Upper lobe of right lung (tissue), 1 donor: ENCODE measurements around the gene CCR6. TPM values are rescaled to one million over a fixed set of nuclear protein-coding genes. Genes with fewer than 3 reads are reported as not detected.

Experiments
- ATAC-seq: fragments of 200-7000 bp; cut with Tn5 transposase; one replicate; pipeline ENCODE4 v1.9.1; 2020; ENCODE audit warnings: mild to moderate bottlenecking, moderate library complexity
- DNase-seq: peaks from one replicate; pipeline ENCODE4 v3.0.0-alpha.2; 2020
- H3K27ac ChIP-seq: fragments of 200-600 bp; one replicate; pipeline ENCODE4 v1.8.0; 2022
- H3K27me3 ChIP-seq: fragments of 200-600 bp; one replicate; pipeline ENCODE4 v1.8.0; 2022; ENCODE audit warnings: mild to moderate bottlenecking
- H3K36me3 ChIP-seq: fragments of 200-600 bp; one replicate; pipeline ENCODE4 v1.8.0; 2022
- H3K4me1 ChIP-seq: fragments of 200-600 bp; one replicate; pipeline ENCODE4 v1.8.0; 2022
- H3K4me3 ChIP-seq: fragments of 200-600 bp; one replicate; pipeline ENCODE4 v1.8.0; 2022; ENCODE audit warnings: mild to moderate bottlenecking
- H3K9me3 ChIP-seq: fragments of 200-600 bp; one replicate; pipeline ENCODE4 v1.8.0; 2022
- intact Hi-C: fragments of 100-400 bp; cut with DNase I; formaldehyde crosslinking; loops from one replicate; pipeline ENCODE4 v1.11.0; 2022
- total RNA-seq: library from RNA; stranded (reverse); fragmentation: NEBNext Ultra II Directional; extraction: Animal tissue kit (Norgen Biotek cat#: 25700); gene quantifications from one replicate; pipeline ENCODE4 v1.2.1, GENCODE V29; 2021
- TF ChIP-seq, protein P1 (sequence below): fragments of 200-600 bp; IDR thresholded peaks from one replicate; pipeline ENCODE4 v1.8.0; 2022; ENCODE audit warnings: antibody characterized with exemption
- donor health status: DM: no; HTN: yes; CAD: no; lungs with severe emphysema.

CCR6 gene
- total RNA-seq, 1 donor from 2014 or later = 1.4 TPM

GRCh38 chr6:167154895-167155294 lies 32.0 kb downstream of the CCR6 start:
- H3K27ac ChIP-seq = no peak overlapping the region
- no peak overlapping the region for H3K4me3 ChIP-seq
- intact Hi-C loops = no loop called here
- H3K27me3 ChIP-seq = no peaks in the 10 kb centered on the region
- H3K36me3 ChIP-seq = no peaks in the 10 kb centered on the region
- ATAC-seq (no peak), DNase-seq (no peak)
- no peaks in the 10 kb centered on the region for H3K9me3 ChIP-seq
- TF ChIP-seq, protein P1, sequence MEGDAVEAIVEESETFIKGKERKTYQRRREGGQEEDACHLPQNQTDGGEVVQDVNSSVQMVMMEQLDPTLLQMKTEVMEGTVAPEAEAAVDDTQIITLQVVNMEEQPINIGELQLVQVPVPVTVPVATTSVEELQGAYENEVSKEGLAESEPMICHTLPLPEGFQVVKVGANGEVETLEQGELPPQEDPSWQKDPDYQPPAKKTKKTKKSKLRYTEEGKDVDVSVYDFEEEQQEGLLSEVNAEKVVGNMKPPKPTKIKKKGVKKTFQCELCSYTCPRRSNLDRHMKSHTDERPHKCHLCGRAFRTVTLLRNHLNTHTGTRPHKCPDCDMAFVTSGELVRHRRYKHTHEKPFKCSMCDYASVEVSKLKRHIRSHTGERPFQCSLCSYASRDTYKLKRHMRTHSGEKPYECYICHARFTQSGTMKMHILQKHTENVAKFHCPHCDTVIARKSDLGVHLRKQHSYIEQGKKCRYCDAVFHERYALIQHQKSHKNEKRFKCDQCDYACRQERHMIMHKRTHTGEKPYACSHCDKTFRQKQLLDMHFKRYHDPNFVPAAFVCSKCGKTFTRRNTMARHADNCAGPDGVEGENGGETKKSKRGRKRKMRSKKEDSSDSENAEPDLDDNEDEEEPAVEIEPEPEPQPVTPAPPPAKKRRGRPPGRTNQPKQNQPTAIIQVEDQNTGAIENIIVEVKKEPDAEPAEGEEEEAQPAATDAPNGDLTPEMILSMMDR = no peak
- H3K4me1 ChIP-seq = no peaks in the 10 kb centered on the region

- TF ChIP-seq, protein P1 = no peak
- Histone ChIP-seq H3K4me3 (no peak overlapping the region), H3K27me3 (no peaks in the 10 kb centered on the region), H3K27ac (no peak overlapping the region), H3K4me1 (no peaks in the 10 kb centered on the region), H3K9me3 (no peaks in the 10 kb centered on the region), H3K36me3 (no peaks in the 10 kb centered on the region)
- DNase-seq = peak; percentile 57
- intact Hi-C loops = no loop called here
- ATAC-seq = peak; percentile 16
Measured at GRCh38 chr6:167157414-167157813, 34.5 kb downstream of the CCR6 start.

DNA sequence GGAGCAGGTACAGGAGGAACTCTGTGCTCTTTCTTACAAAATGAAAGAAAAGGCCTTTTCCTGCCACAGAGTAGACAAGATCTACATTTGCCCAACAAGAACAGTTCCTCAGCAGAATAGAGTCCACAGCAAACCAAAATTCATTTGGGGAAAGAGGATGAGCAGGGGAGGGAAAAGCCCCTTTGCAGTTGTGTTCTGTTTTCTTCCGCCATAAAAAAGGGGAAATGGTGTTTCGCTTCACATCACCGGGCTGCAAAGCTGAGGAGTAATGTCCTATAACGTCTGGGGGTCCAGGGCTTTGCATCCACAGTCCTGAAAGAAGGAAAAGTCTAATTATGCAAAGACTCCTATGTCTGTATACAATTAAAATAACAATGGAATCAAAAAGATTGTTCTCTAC lies 35.0 kb downstream of the CCR6 start, which contains the start of gene GPR31:
Gene GPR31, minus strand, starts transcription at position 118 of the 400 bp plus-strand sequence. CDS start 149 bp downstream, outside the sequence.
- Histone ChIP-seq H3K27me3 (no peaks in the 10 kb centered on the region), H3K4me3 (no peak within 1 kb of the TSS), H3K4me1 (no peaks in the 10 kb centered on the region), H3K9me3 (no peaks in the 10 kb centered on the region), H3K27ac (no peak within 1 kb of the TSS), H3K36me3 (no peaks in the 10 kb centered on the region)
- no peak for ATAC-seq
- TF ChIP-seq, protein P1 = no peak
- intact Hi-C loops = no loop called here
- no peak for DNase-seq

DNA sequence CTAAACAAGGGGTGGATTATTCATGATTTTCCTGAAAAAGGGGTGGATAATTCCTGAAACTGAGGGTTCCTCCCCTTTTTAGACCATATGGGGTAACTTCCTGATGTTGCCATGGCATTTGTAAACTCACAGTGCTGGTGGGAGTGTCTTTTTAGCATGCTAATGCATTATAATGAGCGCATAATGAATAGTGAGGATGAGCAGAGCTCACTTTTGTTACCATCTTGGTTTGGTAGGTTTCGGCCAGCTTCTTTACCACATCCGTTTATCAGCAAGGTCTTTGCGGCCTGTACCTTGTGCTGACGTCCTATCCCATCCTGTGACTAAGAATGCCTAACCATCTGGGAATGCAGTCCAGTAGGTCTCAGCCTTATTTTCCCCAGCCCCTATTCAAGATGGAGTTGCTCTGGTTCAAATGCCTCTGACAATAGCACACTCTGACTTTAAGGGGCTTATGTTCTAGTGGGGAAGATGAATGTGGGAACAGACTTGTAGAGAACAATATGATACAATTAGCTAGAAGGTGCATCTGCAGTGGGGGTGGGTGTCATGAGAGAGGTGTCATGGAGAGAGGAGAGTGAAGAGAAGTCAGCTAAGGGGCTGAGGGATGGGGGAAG lies 39.1 kb downstream of the CCR6 start:
- H3K9me3 ChIP-seq = no peaks in the 10 kb centered on the region
- H3K36me3 ChIP-seq = no peaks in the 10 kb centered on the region
- no peaks in the 10 kb centered on the region for H3K27me3 ChIP-seq
- TF ChIP-seq, protein P1 = no peak
- H3K27ac ChIP-seq = no peak overlapping the region
- no peaks in the 10 kb centered on the region for H3K4me1 ChIP-seq
- no peak for ATAC-seq
- no peak overlapping the region for H3K4me3 ChIP-seq
- intact Hi-C loops = no loop called here
- no peak for DNase-seq

- DNase-seq (no peak), ATAC-seq (no peak)
- no peaks in the 10 kb centered on the region for H3K36me3 ChIP-seq
- H3K4me1 ChIP-seq = no peaks in the 10 kb centered on the region
- H3K27me3 ChIP-seq = no peaks in the 10 kb centered on the region
- H3K27ac ChIP-seq = no peak overlapping the region
- no peak overlapping the region for H3K4me3 ChIP-seq
- H3K9me3 ChIP-seq = no peaks in the 10 kb centered on the region
- intact Hi-C loops = no loop called here
- TF ChIP-seq, protein P1 = no peak
Measured at GRCh38 chr6:167162591-167162990, 39.7 kb downstream of the CCR6 start.
